Lower leg skin (tissue), 4 donors: Measurements from ENCODE around the gene LRRC74B. TPM values are rescaled to one million over a fixed set of nuclear protein-coding genes. Genes with fewer than 3 reads are reported as not detected.
"Not testable (repeated sequence)": the region's sequence is repeated elsewhere in the genome, so short reads cannot be mapped to it uniquely, and the experiment has no call there.

Experiments used
- DNase-seq, 2 donors: peaks; one replicate each; pipeline ENCODE4 v3.0.0-alpha.2; 2019; ENCODE audit warnings: low spot score in 2 of 2
- H3K4me3 ChIP-seq: fragments of 200-600 bp; sonication (generic); 2 replicates; pipeline ENCODE4 v1.5.1; 2017; ENCODE audit warnings: mild to moderate bottlenecking, low read depth; ENCODE audit not compliant: poor library complexity, severe bottlenecking
- POLR2A ChIP-seq, 2 donors: fragments of 450-650 bp; IDR thresholded peaks; one replicate each; pipeline ENCODE4 v1.6.1; 2016 to 2017; ENCODE audit warnings: antibody characterized with exemption in 2 of 2, mild to moderate bottlenecking in 1 of 2, moderate library complexity in 1 of 2
- WGBS, 2 donors: methylation state at CpG; one replicate each; pipeline ENCODE4 v1.1.5; 2018; 5-methylcytosine and 5-hydroxymethylcytosine counted together
- intact Hi-C: fragments of 100-400 bp; cut with DNase I; formaldehyde crosslinking; loops from one replicate; pipeline ENCODE4 v1.15.0; 2023; ENCODE audit warnings: low total_unique reads
- total RNA-seq, 4 donors: library from RNA; depleted of rRNA; stranded (reverse); fragments of >200 nt; gene quantifications; one replicate each; pipeline ENCODE4 v1.1.0, GENCODE V29; 2016
- TF ChIP-seq, protein P1 (sequence below), 3 donors: fragments of 450-650 bp; IDR thresholded peaks; one replicate each; pipeline ENCODE4 v1.5.1; 2016; ENCODE audit warnings: antibody characterized with exemption in 3 of 3, mild to moderate bottlenecking in 3 of 3, moderate library complexity in 2 of 3

Gene LRRC74B
- total RNA-seq, 4 donors from 2014 or later, result not detected

DNA sequence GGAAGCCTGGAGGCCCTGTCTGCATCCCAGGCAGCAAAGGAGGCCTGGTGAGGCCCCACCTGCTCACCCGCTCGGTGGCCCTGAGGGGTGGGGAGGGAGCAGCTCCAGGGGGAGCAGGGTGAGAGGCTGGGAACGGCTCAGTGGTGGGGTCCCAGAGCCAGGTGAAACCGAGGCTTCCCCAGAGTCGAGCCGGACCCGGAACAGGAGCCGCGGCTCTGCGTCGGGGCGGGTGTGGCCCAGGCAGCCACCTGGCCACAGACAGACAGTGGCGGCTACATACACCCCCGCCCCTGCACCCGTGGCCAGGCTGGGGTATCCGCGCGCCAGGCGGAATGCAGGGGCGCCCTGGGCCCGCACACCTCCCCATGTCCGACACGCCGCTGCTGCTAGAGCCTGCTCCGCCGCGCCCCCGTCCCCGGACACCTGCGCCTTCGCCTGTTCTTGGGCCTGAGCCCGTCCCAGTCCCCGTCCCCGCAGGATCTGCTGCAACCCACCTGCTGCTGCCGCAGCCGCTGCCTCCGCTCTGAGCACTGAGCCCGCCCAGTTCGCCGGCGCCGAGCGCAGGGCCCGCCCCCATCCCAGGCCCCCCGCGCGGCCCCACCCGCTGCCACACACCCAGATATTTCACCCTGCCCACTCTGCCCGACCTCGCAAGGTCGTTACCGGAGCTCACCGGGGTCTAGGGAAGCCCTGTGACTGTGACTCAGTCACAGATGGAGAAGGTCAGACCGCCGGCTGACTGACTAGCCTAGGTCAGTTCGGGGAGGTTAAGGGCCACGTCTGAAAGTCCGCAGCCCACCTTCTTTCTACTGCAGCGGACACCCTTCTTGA lies 13.5 kb upstream of the LRRC74B start, which contains the start of gene SLC7A4:
Gene SLC7A4 (minus strand): TSS at position 525 of the 831 bp plus-strand sequence. CDS start 749 bp downstream, outside the sequence.
- no peak for DNase-seq
- intact Hi-C loops, result no loop called here
- WGBS, 2 donors, result 12 to 15% methylated on average over 33 to 37 of the region's 59 CpGs
- H3K4me3 ChIP-seq, result no peak within 1 kb of the TSS
- TF ChIP-seq, protein P1, sequence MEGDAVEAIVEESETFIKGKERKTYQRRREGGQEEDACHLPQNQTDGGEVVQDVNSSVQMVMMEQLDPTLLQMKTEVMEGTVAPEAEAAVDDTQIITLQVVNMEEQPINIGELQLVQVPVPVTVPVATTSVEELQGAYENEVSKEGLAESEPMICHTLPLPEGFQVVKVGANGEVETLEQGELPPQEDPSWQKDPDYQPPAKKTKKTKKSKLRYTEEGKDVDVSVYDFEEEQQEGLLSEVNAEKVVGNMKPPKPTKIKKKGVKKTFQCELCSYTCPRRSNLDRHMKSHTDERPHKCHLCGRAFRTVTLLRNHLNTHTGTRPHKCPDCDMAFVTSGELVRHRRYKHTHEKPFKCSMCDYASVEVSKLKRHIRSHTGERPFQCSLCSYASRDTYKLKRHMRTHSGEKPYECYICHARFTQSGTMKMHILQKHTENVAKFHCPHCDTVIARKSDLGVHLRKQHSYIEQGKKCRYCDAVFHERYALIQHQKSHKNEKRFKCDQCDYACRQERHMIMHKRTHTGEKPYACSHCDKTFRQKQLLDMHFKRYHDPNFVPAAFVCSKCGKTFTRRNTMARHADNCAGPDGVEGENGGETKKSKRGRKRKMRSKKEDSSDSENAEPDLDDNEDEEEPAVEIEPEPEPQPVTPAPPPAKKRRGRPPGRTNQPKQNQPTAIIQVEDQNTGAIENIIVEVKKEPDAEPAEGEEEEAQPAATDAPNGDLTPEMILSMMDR (IDR thresholded peaks at IDR 0.05), result no peak

DNA sequence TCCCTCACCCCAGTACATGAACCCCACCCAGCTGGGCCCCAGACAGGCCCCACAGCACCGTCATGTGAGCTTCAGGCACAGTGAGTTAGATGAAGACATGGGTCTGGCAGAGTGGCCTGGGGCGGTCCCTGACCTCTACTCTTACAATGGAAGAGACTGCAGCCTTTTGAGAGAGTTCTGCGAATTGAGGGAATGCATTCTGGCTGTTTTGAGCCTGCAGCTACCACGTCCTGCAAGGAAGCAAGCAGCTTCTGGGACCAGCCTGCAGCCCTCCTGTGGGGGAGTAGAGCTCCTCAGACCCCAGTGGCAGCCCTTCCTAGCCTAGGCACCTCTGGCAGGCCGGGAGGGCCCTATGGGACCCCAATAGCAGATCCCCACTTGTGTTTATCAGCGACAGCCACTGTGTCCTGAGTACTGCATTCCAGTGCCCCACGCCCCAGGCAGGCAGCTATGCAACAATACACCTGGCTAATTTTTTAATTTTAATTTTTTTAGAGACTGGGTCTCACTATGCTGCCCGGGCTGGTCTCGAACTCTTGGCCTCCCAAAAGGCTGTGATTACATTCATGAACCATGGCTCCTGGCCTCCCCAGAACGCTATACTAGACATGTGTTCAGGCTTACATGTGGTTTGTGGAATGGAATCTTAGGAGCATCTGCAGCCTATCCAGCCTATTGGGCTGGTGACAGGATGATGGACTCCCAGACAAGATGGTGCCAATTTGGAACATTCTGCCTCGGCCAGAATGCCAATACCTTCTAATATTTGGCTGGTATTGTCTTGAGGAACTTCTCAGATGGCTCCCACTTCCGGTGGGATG lies 12.7 kb upstream of the LRRC74B start:
- TF ChIP-seq, protein P1 (IDR thresholded peaks at IDR 0.05), result no peak
- no peak for TF ChIP-seq POLR2A (IDR thresholded peaks at IDR 0.05)
- DNase-seq, result no peak
- no peak overlapping the region for H3K4me3 ChIP-seq
- intact Hi-C loops, result no loop called here
- 77 to 81% methylated on average over 12 of the region's 12 CpGs for WGBS, 2 donors

DNA sequence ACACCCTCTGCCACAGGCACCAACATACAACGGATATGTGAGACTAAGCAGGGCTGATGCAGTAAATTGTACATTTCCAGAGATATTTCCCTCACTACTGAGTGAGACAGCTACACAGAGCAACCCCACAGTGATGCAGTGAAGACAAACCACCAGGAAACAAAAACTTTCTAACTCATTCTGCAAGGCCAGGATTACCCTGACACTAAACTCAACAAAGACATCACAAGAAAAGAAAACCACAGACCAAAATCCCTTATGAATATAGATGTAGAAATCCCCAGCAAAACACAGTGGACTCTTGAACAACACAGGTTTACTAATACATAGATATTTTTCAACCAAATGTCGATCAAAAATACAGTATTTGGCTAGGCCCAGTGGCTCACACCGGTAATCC lies 11.9 kb upstream of the LRRC74B start:
- WGBS, 2 donors, result 71 to 78% methylated on average over 3 of the region's 3 CpGs
- intact Hi-C loops, result no loop called here
- TF ChIP-seq, protein P1 (IDR thresholded peaks at IDR 0.05), result no peak
- no peak for TF ChIP-seq POLR2A (IDR thresholded peaks at IDR 0.05)
- H3K4me3 ChIP-seq, result no peak overlapping the region
- no peak for DNase-seq

DNA sequence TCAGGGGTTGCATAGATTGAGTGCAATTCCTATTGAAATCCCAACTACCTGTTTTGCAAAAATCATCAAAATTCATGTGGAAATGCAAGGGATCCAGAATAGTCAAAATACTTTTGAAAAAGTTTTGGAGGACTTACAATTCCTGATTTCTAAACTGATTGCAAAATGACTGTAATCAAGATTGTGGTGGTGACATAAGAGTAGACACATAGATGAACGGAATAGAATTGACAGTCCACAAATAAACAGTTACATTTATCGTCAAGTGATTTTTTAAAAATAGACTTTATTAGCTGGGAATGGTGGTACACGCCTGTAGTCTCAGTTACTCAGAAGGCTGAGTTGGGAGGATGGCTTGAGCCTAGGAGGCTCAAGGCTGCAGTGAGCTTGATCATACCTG lies 10.8 kb upstream of the LRRC74B start:
- TF ChIP-seq, protein P1 (IDR thresholded peaks at IDR 0.05), result no peak
- TF ChIP-seq POLR2A (IDR thresholded peaks at IDR 0.05), result no peak
- 88 to 89% methylated on average over 3 of the region's 3 CpGs for WGBS, 2 donors
- no peak for DNase-seq

DNA sequence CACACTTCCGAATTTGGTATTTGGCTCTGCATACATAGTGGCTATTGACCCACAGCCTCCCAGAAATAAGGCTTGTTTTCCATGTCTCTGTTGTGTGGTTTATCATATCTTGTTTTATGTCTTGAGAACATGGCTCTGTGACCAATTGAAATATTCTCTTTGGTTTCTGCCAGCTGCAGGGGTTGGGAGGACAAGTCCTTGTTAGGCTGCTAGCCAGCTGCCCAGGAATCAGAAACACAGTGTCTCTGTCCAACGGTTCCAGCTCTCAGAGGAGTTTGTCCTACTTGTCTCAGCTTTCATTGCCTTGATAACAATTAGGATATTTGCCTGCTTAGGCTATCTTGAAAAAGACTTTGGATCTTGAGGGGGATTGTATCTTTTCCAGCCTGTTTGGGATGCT lies 7.3 kb upstream of the LRRC74B start:
- WGBS, 2 donors, result 29 to 39% methylated on average over 2 of the region's 2 CpGs
- TF ChIP-seq, protein P1 (IDR thresholded peaks at IDR 0.05), result no peak
- no peak for TF ChIP-seq POLR2A (IDR thresholded peaks at IDR 0.05)
- intact Hi-C loops, result no loop called here
- no peak overlapping the region for H3K4me3 ChIP-seq
- no peak for DNase-seq

More for the DNA sequence above, 10.8 kb upstream of the LRRC74B start:
- no peak overlapping the region for H3K4me3 ChIP-seq
- intact Hi-C loops, result no loop called here

DNA sequence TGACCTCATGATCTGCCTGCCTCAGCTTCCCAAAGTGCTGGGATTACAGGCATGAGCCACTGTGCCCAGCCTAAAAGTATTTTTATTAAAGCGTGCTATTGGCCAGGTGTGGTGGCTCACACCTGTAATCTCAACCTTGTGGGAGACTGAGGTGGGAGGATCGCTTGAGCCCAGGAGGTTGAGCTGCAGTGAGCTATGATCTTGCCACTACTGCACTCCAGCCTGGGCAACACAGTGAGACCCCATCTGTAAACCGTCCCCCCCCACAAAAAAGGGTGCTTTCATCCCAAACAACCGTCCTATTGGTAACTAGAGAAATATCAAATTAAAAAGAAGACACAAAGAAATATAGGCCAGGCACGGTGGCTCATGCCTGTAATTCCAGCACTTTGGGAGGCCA lies 6.6 kb upstream of the LRRC74B start:
- 94 to 95% methylated on average over 5 of the region's 5 CpGs for WGBS, 2 donors
- intact Hi-C loops, DNase-seq, H3K4me3 ChIP-seq: not testable (repeated sequence)
